K562 (cell line): ENCODE data around the gene ZNF629. TPM values are rescaled to one million over a fixed set of nuclear protein-coding genes. Genes with fewer than 3 reads are reported as not detected.

Source experiments
- C11orf30 ChIP-seq: fragments of 450-650 bp; IDR thresholded peaks from 2 replicates; pipeline ENCODE4 v1.6.1; 2016; ENCODE audit warnings: low read depth, mild to moderate bottlenecking
- KDM1A ChIP-seq, 2 experiments: fragments of 450-650 bp; IDR thresholded peaks; 2 replicates each; pipeline ENCODE4 v1.6.1; 2016; ENCODE audit warnings: mild to moderate bottlenecking in 2 of 2
- MBD2 ChIP-seq: sonication (generic); IDR thresholded peaks from 2 replicates; pipeline ENCODE4 v1.6.1; 2016; ENCODE audit warnings: low read depth, borderline replicate concordance
- MCM7 ChIP-seq, 2 experiments: fragments of 450-650 bp; IDR thresholded peaks; 2 replicates each; pipeline ENCODE4 v1.6.1; 2016 to 2018
- MYC ChIP-seq, 2 experiments: fragments of 250-450 bp in 1 of 2; sonication (Bioruptor Pico) in 1 of 2; IDR thresholded peaks; 2 replicates each; pipeline versions ENCODE4 v1.5.1 to v1.6.1; 2012 to 2021; ENCODE audit warnings: low read depth in 2 of 2, borderline replicate concordance in 1 of 2, improper control_type of control experiment in 1 of 2, low read length in 1 of 2, mild to moderate bottlenecking in 1 of 2, moderate library complexity in 1 of 2
- NBN ChIP-seq: fragments of 450-650 bp; IDR thresholded peaks from 2 replicates; pipeline ENCODE4 v1.6.1; 2016; ENCODE audit warnings: low read depth, mild to moderate bottlenecking
- OTX1 ChIP-seq: fragments of 450-650 bp; formaldehyde crosslinking; IDR thresholded peaks from 2 replicates; pipeline ENCODE4 v1.4.0; 2022; ENCODE audit warnings: mild to moderate bottlenecking
- PCBP2 ChIP-seq: fragments of 200-400 bp; formaldehyde crosslinking; IDR thresholded peaks from 2 replicates; pipeline ENCODE4 v1.6.1; 2018; ENCODE audit warnings: low read length, low read depth, mild to moderate bottlenecking, moderate library complexity; ENCODE audit not compliant: poor library complexity, severe bottlenecking
- PYGO2 ChIP-seq: fragments of 450-650 bp; IDR thresholded peaks from 2 replicates; pipeline ENCODE4 v1.6.1; 2016; ENCODE audit warnings: mild to moderate bottlenecking, missing genetic modification characterization, moderate library complexity, missing compliant biosample characterization
- SMAD4 ChIP-seq: fragments of 250-450 bp; sonication (Bioruptor Pico); conservative IDR thresholded peaks from 2 replicates; pipeline ENCODE4 v1.8.0; 2021; ENCODE audit warnings: inconsistent platforms, mild to moderate bottlenecking, moderate library complexity
- SMARCA5 ChIP-seq: fragments of 450-650 bp; IDR thresholded peaks from 2 replicates; pipeline ENCODE4 v1.6.1; 2016
- TAF1 ChIP-seq: IDR thresholded peaks from 2 replicates; pipeline ENCODE4 v1.6.1; 2011; ENCODE audit warnings: mild to moderate bottlenecking, low read length, moderate library complexity; ENCODE audit not compliant: insufficient read depth, control insufficient read depth, severe bottlenecking; ENCODE audit errors: extremely low read depth
- TAF7 ChIP-seq: fragments of 450-650 bp; IDR thresholded peaks from 2 replicates; pipeline ENCODE4 v1.6.1; 2016; ENCODE audit warnings: missing genetic modification characterization, missing compliant biosample characterization
- ZFPM2 ChIP-seq: fragments of 250-450 bp; sonication (Bioruptor Pico); IDR thresholded peaks from 2 replicates; pipeline ENCODE4 v1.5.1; 2022; ENCODE audit warnings: mild to moderate bottlenecking
- polyA plus RNA-seq, 8 experiments: library from polyadenylated mRNA; depleted of rRNA in 4 of 8; stranded (reverse) in 5 of 8; unstranded in 3 of 8; fragments of >200 nt; fragmentation: Nextera tagmentation in 2 of 8; fragmentation: Illumina TruSeq in 1 of 8; extraction: Ambion mirVana in 2 of 8; extraction: Trizol in 1 of 8; gene quantifications; 2 replicates each; pipeline versions ENCODE4 v1.2.1 to v1.2.3, GENCODE V29; 2011 to 2014; ENCODE audit warnings: inconsistent platforms in 1 of 8, missing spikeins in 1 of 8
- total RNA-seq, 7 experiments: library from RNA; depleted of rRNA in 6 of 7; stranded (reverse); fragments of >200 nt in 6 of 7; fragmentation: Illumina TruSeq in 2 of 7; extraction: Trizol in 2 of 7; gene quantifications; 2 replicates each; pipeline versions ENCODE4 v1.2.1 to v1.2.3, GENCODE V29; 2011 to 2021; ENCODE audit warnings: low replicate concordance in 1 of 7
- TF ChIP-seq, protein P1 (sequence below): fragments of 450-650 bp; IDR thresholded peaks from 2 replicates; pipeline ENCODE4 v1.6.1; 2018; ENCODE audit not compliant: partially characterized antibody
- TF ChIP-seq, protein P2 (sequence below): fragments of 450-650 bp; IDR thresholded peaks from 2 replicates; pipeline ENCODE4 v1.6.1; 2014; ENCODE audit warnings: low read depth, mild to moderate bottlenecking, moderate library complexity, borderline replicate concordance
- TF ChIP-seq, protein P3 (sequence below): fragments of 450-650 bp; IDR thresholded peaks from 2 replicates; pipeline ENCODE4 v1.6.1; 2016; ENCODE audit warnings: antibody characterized with exemption
- TF ChIP-seq, protein P4 (sequence below): fragments of 250-450 bp; sonication (Bioruptor Pico); IDR thresholded peaks from 2 replicates; pipeline ENCODE4 v1.5.0; 2022; ENCODE audit warnings: mild to moderate bottlenecking

Gene ZNF629
- total and polyA plus RNA-seq, 9 of the 15 experiments (the other 6 are each of a cell fraction or from before 2014, with no cell fraction given): 0.44 to 18.8 (median 7.4) TPM

DNA sequence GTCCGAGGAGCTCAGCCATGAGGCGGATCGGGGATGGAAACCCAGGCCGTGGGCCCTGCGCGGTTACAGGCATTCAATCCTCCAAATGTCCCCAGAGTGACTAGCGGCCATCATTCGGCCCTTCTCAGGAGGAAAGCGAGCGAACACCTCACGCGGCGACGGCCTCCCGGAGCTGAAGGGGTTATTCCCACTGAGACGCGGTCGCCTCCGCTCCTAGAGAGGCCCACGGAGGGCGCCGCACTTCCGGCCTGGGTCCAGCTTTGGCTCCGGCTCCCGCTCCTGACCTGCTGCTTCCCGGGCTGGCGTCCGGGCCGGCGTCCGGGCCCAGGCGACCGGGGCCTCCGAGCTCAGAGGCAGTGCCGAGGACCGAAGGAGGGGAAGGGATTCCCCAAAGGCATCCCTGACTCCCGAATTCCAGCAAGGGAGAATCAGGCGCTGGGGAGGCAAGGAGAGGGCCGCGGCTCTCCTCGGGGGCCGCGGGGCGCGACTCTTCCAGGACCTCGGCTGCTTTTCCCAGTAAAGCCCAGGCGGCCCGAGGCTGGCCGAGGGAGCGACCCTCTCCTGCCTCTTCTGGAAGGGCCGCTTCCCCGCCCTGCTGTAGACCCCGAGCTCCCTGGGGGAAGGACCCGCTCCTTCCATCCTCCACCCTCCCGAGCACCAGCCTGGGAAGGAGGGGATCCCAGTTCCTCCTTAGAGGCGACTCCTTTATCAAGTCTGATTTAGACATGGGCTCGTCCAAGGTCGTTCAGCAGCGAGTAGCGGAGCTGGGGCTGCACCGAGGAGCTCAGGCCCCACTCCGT, 18.6 kb upstream of the ZNF629 start (continued):
- TF ChIP-seq SMARCA5 (peak; percentile 60; the same call in 1 of the 2 replicates), OTX1 (CRISPR knock-in tag) (no peak), TAF7 (tag) (peak; percentile 85), ZFPM2 (CRISPR knock-in tag) (no peak), MCM7 (IDR thresholded peaks at IDR 0.05) (no peak), KDM1A (IDR thresholded peaks at IDR 0.05) (peak in 1 of 2 experiments; percentile 76; a peak in 3 of 4 replicates), SMAD4 (peak; percentile 73; the same call in 1 of the 2 replicates), PCBP2 (no peak), MYC (IDR thresholded peaks at IDR 0.05; ENCODE audit: low read depth, low read length) (peak; percentile 70; the same call in 1 of the 2 replicates), MYC (CRISPR knock-in tag; IDR thresholded peaks at IDR 0.05; ENCODE audit: borderline replicate concordance, low read depth) (no peak; the same call in 1 of the 2 replicates), NBN (0 out of 2 replicates have a peak, but pooled peaks have one; percentile 52), PYGO2 (tag) (no peak), MBD2 (peak; percentile 69), TAF1 (peak; percentile 93), C11orf30 (peak; percentile 78; the same call in 1 of the 2 replicates)
- TF ChIP-seq, protein P1, sequence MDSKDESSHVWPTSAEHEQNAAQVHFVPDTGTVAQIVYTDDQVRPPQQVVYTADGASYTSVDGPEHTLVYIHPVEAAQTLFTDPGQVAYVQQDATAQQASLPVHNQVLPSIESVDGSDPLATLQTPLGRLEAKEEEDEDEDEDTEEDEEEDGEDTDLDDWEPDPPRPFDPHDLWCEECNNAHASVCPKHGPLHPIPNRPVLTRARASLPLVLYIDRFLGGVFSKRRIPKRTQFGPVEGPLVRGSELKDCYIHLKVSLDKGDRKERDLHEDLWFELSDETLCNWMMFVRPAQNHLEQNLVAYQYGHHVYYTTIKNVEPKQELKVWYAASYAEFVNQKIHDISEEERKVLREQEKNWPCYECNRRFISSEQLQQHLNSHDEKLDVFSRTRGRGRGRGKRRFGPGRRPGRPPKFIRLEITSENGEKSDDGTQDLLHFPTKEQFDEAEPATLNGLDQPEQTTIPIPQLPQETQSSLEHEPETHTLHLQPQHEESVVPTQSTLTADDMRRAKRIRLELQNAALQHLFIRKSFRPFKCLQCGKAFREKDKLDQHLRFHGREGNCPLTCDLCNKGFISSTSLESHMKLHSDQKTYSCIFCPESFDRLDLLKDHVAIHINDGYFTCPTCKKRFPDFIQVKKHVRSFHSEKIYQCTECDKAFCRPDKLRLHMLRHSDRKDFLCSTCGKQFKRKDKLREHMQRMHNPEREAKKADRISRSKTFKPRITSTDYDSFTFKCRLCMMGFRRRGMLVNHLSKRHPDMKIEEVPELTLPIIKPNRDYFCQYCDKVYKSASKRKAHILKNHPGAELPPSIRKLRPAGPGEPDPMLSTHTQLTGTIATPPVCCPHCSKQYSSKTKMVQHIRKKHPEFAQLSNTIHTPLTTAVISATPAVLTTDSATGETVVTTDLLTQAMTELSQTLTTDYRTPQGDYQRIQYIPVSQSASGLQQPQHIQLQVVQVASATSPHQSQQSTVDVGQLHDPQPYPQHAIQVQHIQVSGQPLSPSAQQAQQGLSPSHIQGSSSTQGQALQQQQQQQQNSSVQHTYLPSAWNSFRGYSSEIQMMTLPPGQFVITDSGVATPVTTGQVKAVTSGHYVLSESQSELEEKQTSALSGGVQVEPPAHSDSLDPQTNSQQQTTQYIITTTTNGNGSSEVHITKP: peak; percentile 78
- TF ChIP-seq, protein P2, sequence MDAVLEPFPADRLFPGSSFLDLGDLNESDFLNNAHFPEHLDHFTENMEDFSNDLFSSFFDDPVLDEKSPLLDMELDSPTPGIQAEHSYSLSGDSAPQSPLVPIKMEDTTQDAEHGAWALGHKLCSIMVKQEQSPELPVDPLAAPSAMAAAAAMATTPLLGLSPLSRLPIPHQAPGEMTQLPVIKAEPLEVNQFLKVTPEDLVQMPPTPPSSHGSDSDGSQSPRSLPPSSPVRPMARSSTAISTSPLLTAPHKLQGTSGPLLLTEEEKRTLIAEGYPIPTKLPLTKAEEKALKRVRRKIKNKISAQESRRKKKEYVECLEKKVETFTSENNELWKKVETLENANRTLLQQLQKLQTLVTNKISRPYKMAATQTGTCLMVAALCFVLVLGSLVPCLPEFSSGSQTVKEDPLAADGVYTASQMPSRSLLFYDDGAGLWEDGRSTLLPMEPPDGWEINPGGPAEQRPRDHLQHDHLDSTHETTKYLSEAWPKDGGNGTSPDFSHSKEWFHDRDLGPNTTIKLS: peak; percentile 79; the same call in 1 of the 2 replicates
- TF ChIP-seq, protein P3, sequence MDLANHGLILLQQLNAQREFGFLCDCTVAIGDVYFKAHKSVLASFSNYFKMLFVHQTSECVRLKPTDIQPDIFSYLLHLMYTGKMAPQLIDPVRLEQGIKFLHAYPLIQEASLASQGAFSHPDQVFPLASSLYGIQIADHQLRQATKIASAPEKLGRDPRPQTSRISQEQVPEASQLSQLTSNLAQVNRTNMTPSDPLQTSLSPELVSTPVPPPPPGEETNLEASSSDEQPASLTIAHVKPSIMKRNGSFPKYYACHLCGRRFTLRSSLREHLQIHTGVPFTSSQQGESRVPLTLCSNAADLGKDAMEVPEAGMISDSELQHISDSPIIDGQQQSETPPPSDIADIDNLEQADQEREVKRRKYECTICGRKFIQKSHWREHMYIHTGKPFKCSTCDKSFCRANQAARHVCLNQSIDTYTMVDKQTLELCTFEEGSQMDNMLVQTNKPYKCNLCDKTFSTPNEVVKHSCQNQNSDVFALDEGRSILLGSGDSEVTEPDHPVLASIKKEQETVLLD: peak; percentile 33; the same call in 1 of the 2 replicates
- TF ChIP-seq, protein P4, sequence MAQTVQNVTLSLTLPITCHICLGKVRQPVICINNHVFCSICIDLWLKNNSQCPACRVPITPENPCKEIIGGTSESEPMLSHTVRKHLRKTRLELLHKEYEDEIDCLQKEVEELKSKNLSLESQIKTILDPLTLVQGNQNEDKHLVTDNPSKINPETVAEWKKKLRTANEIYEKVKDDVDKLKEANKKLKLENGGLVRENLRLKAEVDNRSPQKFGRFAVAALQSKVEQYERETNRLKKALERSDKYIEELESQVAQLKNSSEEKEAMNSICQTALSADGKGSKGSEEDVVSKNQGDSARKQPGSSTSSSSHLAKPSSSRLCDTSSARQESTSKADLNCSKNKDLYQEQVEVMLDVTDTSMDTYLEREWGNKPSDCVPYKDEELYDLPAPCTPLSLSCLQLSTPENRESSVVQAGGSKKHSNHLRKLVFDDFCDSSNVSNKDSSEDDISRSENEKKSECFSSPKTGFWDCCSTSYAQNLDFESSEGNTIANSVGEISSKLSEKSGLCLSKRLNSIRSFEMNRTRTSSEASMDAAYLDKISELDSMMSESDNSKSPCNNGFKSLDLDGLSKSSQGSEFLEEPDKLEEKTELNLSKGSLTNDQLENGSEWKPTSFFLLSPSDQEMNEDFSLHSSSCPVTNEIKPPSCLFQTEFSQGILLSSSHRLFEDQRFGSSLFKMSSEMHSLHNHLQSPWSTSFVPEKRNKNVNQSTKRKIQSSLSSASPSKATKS (CRISPR knock-in tag): no peak
